Activated CD4-positive, alpha-beta memory T cell treated with anti-CD3 and anti-CD28 coated beads, Interleukin-2, amount 10 ng/mL, durations not matched to agents 7 days and 5 days (primary cell): Measurements from ENCODE around the gene WEE1. TPM values are rescaled to one million over a fixed set of nuclear protein-coding genes. Genes with fewer than 3 reads are reported as not detected.
"Not testable (repeated sequence)": the region's sequence is repeated elsewhere in the genome, so short reads cannot be mapped to it uniquely, and the experiment has no call there.

ENCODE experiments used
- CTCF ChIA-PET: fragments of 350-600 bp; sonication (Branson Sonifier 250); formaldehyde crosslinking; loops from one replicate; lab custom pipeline; 2021; ENCODE audit warnings: antibody characterized with exemption, inconsistent platforms; lab: Charles Lee
- POLR2A ChIA-PET: fragments of 350-600 bp; sonication (Branson Sonifier 250); formaldehyde crosslinking; loops from one replicate; lab custom pipeline; 2021; ENCODE audit warnings: antibody characterized with exemption; lab: Charles Lee
- DNase-seq: peaks from one replicate; pipeline ENCODE4 v3.0.0-alpha.2; 2020
- H3K27ac Mint-ChIP-seq: one replicate; pipeline ENCODE4 v1.8.0; 2021; ENCODE audit warnings: mild to moderate bottlenecking, mixed read lengths
- H3K27me3 Mint-ChIP-seq: one replicate; pipeline ENCODE4 v1.8.0; 2021; ENCODE audit warnings: mixed read lengths
- H3K36me3 Mint-ChIP-seq: one replicate; pipeline ENCODE4 v1.8.0; 2021; ENCODE audit warnings: low read depth, mixed read lengths
- H3K4me1 Mint-ChIP-seq: one replicate; pipeline ENCODE4 v1.8.0; 2021; ENCODE audit warnings: mixed read lengths
- H3K4me3 Mint-ChIP-seq: one replicate; pipeline ENCODE4 v1.8.0; 2021; ENCODE audit warnings: mild to moderate bottlenecking, mixed read lengths
- H3K9me3 Mint-ChIP-seq: one replicate; pipeline ENCODE4 v1.8.0; 2021; ENCODE audit warnings: mixed read lengths
- total RNA-seq, 2 experiments: library from RNA; stranded (reverse); gene quantifications; one replicate each; pipeline ENCODE4 v1.2.3, GENCODE V29; 2021

Gene WEE1
- total RNA-seq, 2 experiments from 2014 or later = 62.8 to 64.1 TPM

DNA sequence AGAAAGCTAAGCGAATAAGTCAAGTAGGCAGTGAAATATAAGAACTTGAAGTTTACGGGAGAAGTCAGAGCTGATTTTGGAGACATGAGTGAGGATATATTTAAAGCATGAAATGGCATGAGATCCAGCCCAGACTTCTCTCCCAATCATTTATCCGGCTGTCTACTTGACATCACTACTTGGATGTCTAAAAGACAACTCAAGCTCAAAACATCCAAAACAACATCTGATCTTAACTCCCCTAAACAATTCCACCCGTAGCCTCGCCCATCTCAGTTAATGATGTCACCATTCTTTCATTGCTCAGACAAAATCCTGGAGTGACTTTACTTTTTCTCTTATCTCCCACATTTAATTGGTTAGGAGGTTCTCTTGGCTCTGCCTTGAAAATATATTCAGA is 44.5 kb downstream of the WEE1 start:
- CTCF ChIA-PET = interaction anchor here (1.4 to 1.5 kb wide), 2 partner anchors 111 to 131 kb away, joined by 3 to 5 read pairs; no protein-coding TSS in a partner anchor
- POLR2A ChIA-PET = interaction anchor here (1.1 kb wide), 1 partner anchor 44 kb away, joined by 7 read pairs; the partner anchor contains the start of gene WEE1
- no peak overlapping the region for H3K4me3 Mint-ChIP-seq
- H3K4me1 Mint-ChIP-seq = peaks cover 17% of the 10 kb centered on the region
- no peaks in the 10 kb centered on the region for H3K9me3 Mint-ChIP-seq
- no peak overlapping the region for H3K27ac Mint-ChIP-seq
- peaks cover 3% of the 10 kb centered on the region for H3K27me3 Mint-ChIP-seq
- no peaks in the 10 kb centered on the region for H3K36me3 Mint-ChIP-seq
- DNase-seq = no peak

DNA sequence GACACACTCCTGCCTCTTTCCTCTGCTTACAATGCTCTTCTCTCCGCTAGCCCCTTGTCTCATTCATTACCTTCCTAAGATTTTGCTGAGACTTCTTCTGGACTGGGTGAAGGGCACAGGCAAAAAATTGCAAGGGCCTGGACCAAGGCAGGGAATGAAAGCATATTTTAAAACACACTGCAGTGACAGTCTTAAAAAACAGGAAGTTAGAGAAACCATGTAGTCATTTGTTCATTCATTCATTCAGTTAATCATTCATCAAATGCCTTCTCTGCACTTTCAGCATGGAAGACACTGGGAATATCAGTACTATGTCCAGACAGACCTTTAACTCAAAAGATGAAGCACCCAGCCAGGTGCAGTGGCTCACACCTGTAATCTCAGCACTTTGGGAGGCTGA is 45.5 kb downstream of the WEE1 start:
- Mint-ChIP-seq H3K27ac (no peak overlapping the region), H3K36me3 (no peaks in the 10 kb centered on the region), H3K4me3 (no peak overlapping the region), H3K27me3 (peaks cover 3% of the 10 kb centered on the region), H3K9me3 (no peaks in the 10 kb centered on the region), H3K4me1 (peaks cover 9% of the 10 kb centered on the region)
- ChIA-PET CTCF (no interaction called here), POLR2A (no interaction called here)
- no peak for DNase-seq

DNA sequence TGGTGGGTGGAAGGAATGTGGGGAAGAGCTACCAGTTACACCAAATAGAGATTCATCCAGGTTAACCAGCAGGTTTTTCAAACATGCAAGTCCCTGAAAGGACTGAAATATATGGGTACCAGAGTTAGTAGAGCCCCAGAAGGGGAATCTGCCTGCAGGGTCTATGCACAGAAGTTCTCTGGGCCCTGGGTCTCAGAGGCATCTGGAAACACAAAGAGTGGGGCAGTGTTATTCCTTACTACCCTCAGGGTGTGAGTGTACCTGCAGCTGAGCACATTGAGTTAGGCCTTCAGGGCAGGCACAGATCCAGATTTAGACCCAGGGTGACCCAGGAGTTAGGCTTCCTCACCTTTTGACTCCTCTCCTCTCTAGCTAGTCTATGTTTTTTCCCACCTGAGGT is 46.5 kb downstream of the WEE1 start:
- Mint-ChIP-seq H3K4me1 (peaks cover 2% of the 10 kb centered on the region), H3K27ac (no peak overlapping the region), H3K4me3 (no peak overlapping the region), H3K36me3 (no peaks in the 10 kb centered on the region), H3K9me3 (no peaks in the 10 kb centered on the region), H3K27me3 (peaks cover 4% of the 10 kb centered on the region)
- CTCF ChIA-PET = interaction anchor here (0.7 kb wide), 1 partner anchor 967 kb away, joined by 6 read pairs; no protein-coding TSS in a partner anchor
- DNase-seq = no peak
- POLR2A ChIA-PET = no interaction called here

DNA sequence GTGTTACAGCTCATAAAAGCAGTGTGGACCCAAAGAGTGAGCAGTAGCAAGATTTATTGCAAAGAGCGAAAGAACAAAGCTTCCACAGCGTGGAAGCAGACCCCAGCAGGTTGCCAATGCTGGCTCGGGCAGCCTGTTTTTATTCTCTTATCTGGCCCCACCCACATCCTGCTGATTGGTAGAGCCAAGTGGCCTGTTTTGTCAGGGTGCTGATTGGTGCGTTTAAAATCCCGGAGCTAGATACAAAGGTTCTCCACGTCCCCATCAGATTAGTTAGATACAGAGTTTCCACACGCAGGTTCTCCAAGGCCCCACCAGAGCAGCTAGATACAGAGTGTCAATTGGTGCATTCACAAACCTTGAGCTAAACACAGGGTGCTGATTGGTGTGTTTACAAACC is 48.9 kb downstream of the WEE1 start:
- POLR2A ChIA-PET, H3K36me3 Mint-ChIP-seq, H3K4me1 Mint-ChIP-seq, DNase-seq, H3K9me3 Mint-ChIP-seq, H3K4me3 Mint-ChIP-seq, H3K27ac Mint-ChIP-seq, CTCF ChIA-PET: not testable (repeated sequence)
- peaks cover 20% of the 10 kb centered on the region for H3K27me3 Mint-ChIP-seq

DNA sequence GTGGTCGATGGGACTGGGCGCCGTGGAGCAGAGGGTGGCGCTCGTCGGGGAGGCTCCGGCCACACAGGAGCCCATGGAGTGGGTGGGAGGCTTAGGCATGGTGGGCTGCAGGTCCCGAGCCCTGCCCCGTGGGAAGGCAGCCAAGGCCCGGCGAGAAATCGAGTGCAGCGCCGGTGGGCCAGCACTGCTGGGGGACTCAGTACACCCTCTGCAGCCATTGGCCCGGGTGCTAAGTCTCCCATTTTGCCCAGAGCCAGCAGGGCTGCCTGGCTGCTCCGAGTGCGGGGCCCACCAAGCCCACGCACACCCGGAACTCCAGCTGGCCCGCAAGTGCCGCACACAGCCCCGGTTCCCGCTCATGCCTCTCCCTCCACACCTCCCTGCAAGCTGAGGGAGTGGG is 49.6 kb downstream of the WEE1 start:
- POLR2A ChIA-PET, H3K4me1 Mint-ChIP-seq, H3K9me3 Mint-ChIP-seq, H3K36me3 Mint-ChIP-seq, H3K27ac Mint-ChIP-seq, DNase-seq, H3K4me3 Mint-ChIP-seq: not testable (repeated sequence)
- peaks cover 20% of the 10 kb centered on the region for H3K27me3 Mint-ChIP-seq
- CTCF ChIA-PET = interaction anchor here (1.9 kb wide), 1 partner anchor 9 kb away, joined by 8 read pairs; no protein-coding TSS in a partner anchor

DNA sequence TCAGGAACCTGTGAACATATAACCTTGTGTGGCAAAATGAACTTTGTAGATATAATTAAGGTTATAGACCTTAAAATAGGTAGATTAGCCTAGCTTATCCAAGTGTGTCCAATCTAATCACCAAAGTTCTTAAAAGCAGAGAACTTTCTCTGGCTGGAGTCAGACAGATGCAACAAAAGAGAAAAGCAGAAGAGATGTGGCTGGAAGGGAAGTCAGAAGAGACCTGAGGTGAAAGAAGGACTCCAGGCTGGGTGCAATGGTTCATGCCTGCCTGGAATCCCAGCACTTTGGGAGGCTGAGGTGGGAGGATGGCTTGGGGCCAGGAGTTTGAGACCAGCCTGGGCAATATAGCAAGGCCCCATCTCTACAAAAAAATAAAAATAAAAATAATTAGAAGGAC is 51.0 kb downstream of the WEE1 start:
- POLR2A ChIA-PET = no interaction called here
- Mint-ChIP-seq H3K9me3 (no peaks in the 10 kb centered on the region), H3K4me3 (no peak overlapping the region), H3K36me3 (no peaks in the 10 kb centered on the region), H3K4me1 (no peaks in the 10 kb centered on the region), H3K27ac (no peak overlapping the region), H3K27me3 (peaks cover 24% of the 10 kb centered on the region)
- DNase-seq = no peak
- CTCF ChIA-PET = interaction anchor here (1.9 kb wide), 1 partner anchor 11 kb away, joined by 8 read pairs; no protein-coding TSS in a partner anchor

DNA sequence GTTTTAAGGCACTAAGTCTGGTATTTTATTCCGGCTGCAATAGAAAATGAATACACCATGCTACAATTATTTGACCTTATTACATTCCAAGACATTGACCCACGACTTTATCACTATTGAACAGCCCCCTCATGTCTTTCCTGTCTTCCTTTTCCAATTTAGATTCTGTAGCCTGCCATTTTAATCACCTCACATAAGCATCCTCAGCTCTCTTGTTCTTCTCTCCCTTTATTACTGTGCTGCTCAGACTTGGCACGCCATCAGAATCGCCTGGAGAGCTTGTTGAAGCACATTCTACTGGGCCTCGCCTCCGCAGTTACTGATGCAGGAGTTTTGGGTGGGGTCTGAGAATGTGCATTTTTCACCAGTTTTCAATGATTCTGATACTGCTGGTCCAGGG is 51.7 kb downstream of the WEE1 start:
- CTCF ChIA-PET = no interaction called here
- H3K9me3 Mint-ChIP-seq = no peaks in the 10 kb centered on the region

DNA sequence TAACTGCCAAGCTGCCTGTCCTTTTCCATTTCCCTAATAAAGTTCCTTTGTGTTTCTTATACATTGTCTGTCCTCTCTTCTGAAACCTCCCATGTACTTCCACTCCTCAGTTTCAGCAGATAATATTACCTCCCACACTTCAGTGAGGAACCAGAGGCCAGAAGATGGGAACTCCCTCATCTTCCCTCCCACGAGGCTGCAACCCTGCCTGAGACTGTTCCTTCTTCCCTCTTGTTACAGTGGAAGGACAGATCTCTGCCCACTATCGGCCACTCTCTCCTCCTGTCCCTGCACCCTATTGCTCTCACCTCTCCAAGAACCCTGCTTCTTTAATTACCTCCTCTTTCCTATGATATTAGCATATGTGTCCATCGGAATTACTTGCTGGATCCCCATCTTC is 52.3 kb downstream of the WEE1 start:
- no peaks in the 10 kb centered on the region for H3K9me3 Mint-ChIP-seq
- H3K4me3 Mint-ChIP-seq = no peak overlapping the region
- no peak overlapping the region for H3K27ac Mint-ChIP-seq
- no peaks in the 10 kb centered on the region for H3K36me3 Mint-ChIP-seq
- H3K27me3 Mint-ChIP-seq = peaks cover 24% of the 10 kb centered on the region
- no peaks in the 10 kb centered on the region for H3K4me1 Mint-ChIP-seq
- ChIA-PET CTCF (interaction anchor here (0.9 kb wide), 1 partner anchor 13 kb away, joined by 3 read pairs; no protein-coding TSS in a partner anchor), POLR2A (no interaction called here)
- no peak for DNase-seq

More for the DNA sequence above, 51.7 kb downstream of the WEE1 start:
- H3K27me3 Mint-ChIP-seq = peaks cover 24% of the 10 kb centered on the region
- no peak for DNase-seq
- H3K36me3 Mint-ChIP-seq = no peaks in the 10 kb centered on the region
- POLR2A ChIA-PET = no interaction called here
- H3K4me3 Mint-ChIP-seq = no peak overlapping the region
- H3K27ac Mint-ChIP-seq = no peak overlapping the region
- H3K4me1 Mint-ChIP-seq = no peaks in the 10 kb centered on the region

DNA sequence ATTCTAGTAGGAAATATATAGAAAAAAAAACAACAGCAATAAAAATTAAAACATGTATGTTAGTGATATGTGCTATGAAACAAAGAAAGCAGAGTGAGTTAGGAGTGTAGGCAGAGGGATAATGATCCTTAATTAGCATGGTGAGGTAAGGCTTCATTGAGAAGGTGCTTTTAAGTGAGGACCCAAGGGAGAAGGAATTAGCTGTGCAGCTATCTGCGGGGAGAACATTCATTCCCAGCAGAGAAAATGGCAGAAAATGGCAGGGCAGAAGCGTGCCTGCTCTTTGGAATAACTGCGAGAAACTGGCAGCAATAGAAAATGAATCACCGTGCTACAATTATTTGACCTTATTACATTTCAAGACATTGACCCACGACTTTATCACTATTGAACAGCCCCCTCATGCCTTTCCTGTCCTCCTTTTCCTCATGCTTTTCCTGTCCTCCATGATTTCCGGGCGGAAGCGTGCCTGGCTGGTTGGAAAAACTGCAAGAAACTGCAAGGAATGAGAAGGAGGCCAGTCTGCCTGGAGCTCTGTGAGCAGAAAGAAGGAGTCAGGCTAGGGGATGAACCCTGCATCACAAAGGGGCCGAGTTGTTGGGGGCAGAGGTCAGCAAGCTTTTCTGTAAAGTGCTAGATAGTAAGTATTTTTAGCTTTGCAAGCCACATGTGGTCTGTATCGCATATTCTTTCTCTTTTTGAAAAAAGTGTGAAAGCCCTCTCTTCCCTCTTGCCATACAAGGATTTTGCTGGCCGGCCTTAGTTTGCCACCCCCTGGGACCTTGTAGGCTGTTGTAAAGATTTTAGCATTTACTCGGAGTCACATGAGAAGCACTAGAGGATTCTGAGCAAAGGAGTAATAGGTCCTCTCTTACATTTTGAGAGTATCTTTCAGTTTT is 53.3 kb downstream of the WEE1 start:
- POLR2A ChIA-PET = interaction anchor here (0.6 kb wide), 1 partner anchor 12 kb away, joined by 3 read pairs; no protein-coding TSS in a partner anchor
- H3K9me3 Mint-ChIP-seq = no peaks in the 10 kb centered on the region
- DNase-seq = no peak

DNA sequence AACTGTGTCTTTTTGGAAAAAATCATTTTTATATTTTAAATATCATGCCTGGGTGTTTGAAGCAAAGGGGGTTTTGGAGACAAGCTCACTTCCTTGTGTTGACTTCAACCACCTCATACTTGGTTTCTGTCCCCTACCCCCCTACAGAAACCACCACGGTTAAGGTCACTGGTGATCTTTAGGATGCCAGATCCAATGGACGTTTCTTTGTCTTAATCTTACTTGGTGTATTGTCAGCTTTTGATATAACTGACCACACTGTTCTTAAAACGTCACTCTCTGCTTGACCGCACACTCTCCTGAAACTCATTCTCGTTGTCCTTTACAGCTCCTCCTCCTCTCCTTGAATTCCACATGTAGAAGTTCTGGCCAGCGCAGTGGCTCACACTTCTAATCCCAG is 55.6 kb downstream of the WEE1 start:
- ChIA-PET POLR2A (no interaction called here), CTCF (interaction anchor here (1.6 to 2.0 kb wide), 3 partner anchors 16 to 120 kb away, joined by 6 to 8 read pairs (median 8); no protein-coding TSS in a partner anchor)
- Mint-ChIP-seq H3K9me3 (no peaks in the 10 kb centered on the region), H3K4me3 (no peak overlapping the region), H3K4me1 (no peaks in the 10 kb centered on the region), H3K27ac (no peak overlapping the region), H3K36me3 (no peaks in the 10 kb centered on the region), H3K27me3 (peaks cover 24% of the 10 kb centered on the region)
- DNase-seq = no peak

More for the DNA sequence above, 53.3 kb downstream of the WEE1 start:
- Mint-ChIP-seq H3K36me3 (no peaks in the 10 kb centered on the region), H3K27me3 (peaks cover 24% of the 10 kb centered on the region), H3K27ac (no peak overlapping the region), H3K4me3 (no peak overlapping the region), H3K4me1 (no peaks in the 10 kb centered on the region)
- CTCF ChIA-PET = interaction anchor here (0.9 kb wide), 1 partner anchor 14 kb away, joined by 3 read pairs; no protein-coding TSS in a partner anchor

DNA sequence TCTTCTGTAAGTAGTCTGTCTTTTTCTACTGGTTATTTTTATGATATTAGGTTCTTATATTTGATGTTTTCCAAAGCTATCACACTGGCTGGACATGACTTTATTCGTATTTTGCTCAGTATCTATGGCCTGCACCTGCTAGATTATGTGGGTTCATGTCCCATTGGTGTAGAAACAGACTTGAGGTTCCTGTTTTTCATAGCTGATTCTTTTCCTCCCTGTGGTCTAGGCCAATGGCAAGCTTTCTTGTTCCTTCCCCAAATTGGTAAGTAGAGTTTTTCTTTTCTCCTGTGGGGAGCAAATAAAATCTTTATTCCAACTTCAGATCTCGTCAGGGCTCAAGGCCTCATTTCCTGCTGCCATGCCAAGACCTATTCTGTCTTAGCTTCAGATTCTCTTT is 60.2 kb downstream of the WEE1 start:
- CTCF ChIA-PET = interaction anchor here (1.2 to 1.7 kb wide), 2 partner anchors 20 to 98 kb away, joined by 5 to 6 read pairs; no protein-coding TSS in a partner anchor

DNA sequence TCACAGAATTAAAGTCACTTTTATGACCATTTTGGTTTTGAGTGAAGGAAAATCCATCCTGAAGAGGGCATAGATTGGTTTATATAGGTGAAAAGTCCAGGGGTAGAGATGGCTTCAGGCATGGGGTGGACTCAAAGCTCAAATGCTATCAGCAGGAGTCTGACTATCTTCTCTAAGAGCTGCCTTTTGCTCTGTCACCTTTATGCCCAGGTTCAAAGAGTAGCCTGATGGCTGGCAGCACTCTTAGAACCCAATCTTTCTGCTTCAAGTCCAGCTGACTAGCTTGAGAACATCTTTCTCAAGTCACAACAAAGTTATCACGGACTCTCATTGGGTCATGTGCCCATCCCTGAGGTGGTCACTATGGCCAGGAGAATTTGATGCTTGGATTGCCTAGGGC is 63.2 kb downstream of the WEE1 start:
- H3K36me3 Mint-ChIP-seq = no peaks in the 10 kb centered on the region
- H3K27ac Mint-ChIP-seq = no peak overlapping the region
- no peak overlapping the region for H3K4me3 Mint-ChIP-seq
- peaks cover 5% of the 10 kb centered on the region for H3K4me1 Mint-ChIP-seq
- ChIA-PET POLR2A (interaction anchor here (1.7 kb wide), 1 partner anchor 176 kb away, joined by 5 read pairs; the partner anchor contains the start of gene ZNF143), CTCF (no interaction called here)
- DNase-seq = no peak
- no peaks in the 10 kb centered on the region for H3K27me3 Mint-ChIP-seq
- no peaks in the 10 kb centered on the region for H3K9me3 Mint-ChIP-seq

More for the DNA sequence above, 60.2 kb downstream of the WEE1 start:
- peaks cover under 1% of the 10 kb centered on the region for H3K27me3 Mint-ChIP-seq
- no peaks in the 10 kb centered on the region for H3K9me3 Mint-ChIP-seq
- no peaks in the 10 kb centered on the region for H3K4me1 Mint-ChIP-seq
- POLR2A ChIA-PET = no interaction called here
- no peaks in the 10 kb centered on the region for H3K36me3 Mint-ChIP-seq
- no peak overlapping the region for H3K27ac Mint-ChIP-seq
- H3K4me3 Mint-ChIP-seq = no peak overlapping the region
- no peak for DNase-seq

DNA sequence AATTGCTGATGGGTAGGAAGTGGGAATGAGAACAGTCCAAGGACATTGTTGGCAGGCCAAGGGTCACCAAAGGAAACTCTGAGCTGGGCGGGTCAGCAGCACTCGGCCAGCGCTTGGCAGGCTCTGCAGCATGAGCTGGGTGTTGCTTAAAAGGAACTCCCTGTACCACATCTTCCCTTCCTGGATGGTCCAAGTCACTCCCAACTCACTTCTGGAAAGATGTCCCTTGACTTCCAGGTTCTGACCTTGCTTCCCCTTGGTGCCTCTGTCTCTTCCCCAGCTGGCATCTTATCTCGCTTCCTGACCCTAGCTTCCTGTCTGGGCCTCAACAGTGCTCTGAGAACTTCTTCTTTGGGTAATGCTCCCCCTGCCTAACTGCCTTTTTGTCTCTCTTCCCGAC is 65.6 kb downstream of the WEE1 start:
- Mint-ChIP-seq H3K27ac (no peak overlapping the region), H3K9me3 (no peaks in the 10 kb centered on the region), H3K27me3 (no peaks in the 10 kb centered on the region), H3K4me1 (peaks cover 5% of the 10 kb centered on the region), H3K4me3 (no peak overlapping the region), H3K36me3 (no peaks in the 10 kb centered on the region)
- ChIA-PET POLR2A (no interaction called here), CTCF (no interaction called here)
- no peak for DNase-seq
